C4-2B (cell line): ENCODE data around the gene FBXO3.

ENCODE experiments used
- ZFX ChIP-seq: fragments of 450-650 bp; IDR thresholded peaks from 2 replicates; pipeline ENCODE4 v1.6.1; 2017
- TF ChIP-seq, protein P1 (sequence below): fragments of 450-650 bp; conservative IDR thresholded peaks from 2 replicates; pipeline ENCODE4 v1.5.1; 2017; ENCODE audit warnings: mild to moderate bottlenecking

DNA sequence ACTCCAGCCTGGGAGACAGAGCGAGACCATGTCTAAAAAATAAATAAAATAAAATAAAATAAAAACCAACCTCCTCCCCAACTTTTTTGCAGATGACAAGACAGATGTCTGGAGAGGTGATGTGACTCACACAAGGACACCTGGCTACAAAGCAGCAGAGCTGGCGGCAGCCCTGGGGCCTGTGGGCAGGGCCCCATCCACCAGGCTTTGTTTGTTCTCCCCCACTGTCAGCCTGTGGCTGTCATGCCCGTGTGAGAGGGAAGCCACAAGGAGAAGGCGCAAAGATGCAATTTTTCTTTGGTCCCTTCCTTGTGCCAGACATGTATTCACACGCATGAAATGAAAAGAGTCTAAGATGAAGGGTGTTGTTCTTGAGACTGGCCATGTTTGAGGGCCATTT is 54.7 kb downstream of the FBXO3 start:
- TF ChIP-seq, protein P1, sequence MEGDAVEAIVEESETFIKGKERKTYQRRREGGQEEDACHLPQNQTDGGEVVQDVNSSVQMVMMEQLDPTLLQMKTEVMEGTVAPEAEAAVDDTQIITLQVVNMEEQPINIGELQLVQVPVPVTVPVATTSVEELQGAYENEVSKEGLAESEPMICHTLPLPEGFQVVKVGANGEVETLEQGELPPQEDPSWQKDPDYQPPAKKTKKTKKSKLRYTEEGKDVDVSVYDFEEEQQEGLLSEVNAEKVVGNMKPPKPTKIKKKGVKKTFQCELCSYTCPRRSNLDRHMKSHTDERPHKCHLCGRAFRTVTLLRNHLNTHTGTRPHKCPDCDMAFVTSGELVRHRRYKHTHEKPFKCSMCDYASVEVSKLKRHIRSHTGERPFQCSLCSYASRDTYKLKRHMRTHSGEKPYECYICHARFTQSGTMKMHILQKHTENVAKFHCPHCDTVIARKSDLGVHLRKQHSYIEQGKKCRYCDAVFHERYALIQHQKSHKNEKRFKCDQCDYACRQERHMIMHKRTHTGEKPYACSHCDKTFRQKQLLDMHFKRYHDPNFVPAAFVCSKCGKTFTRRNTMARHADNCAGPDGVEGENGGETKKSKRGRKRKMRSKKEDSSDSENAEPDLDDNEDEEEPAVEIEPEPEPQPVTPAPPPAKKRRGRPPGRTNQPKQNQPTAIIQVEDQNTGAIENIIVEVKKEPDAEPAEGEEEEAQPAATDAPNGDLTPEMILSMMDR, result no peak
- no peak for TF ChIP-seq ZFX
